ENCODE measurements around the gene ABHD10. TPM values are rescaled to one million over a fixed set of nuclear protein-coding genes. Genes with fewer than 3 reads are reported as not detected.

The ABHD10 gene
- total and polyA plus RNA-seq, 10 of the 15 experiments (the other 5 are each of a cell fraction or from before 2014, with no cell fraction given): 12.3 to 51.0 (median 28.9) TPM

GRCh38 chr3:111989061-111989678 lies 10.3 kb downstream of the ABHD10 start (continued):
- TF ChIP-seq PRDM15 (CRISPR knock-in tag; IDR thresholded peaks at IDR 0.05) (no peak), SUZ12 (IDR thresholded peaks at IDR 0.05; ENCODE audit: unreplicated experiment) (no peak), CUX1 (IDR thresholded peaks at IDR 0.05; ENCODE audit: insufficient replicate concordance, low read depth, low read length) (no peak), BHLHE40 (IDR thresholded peaks at IDR 0.05; ENCODE audit: borderline replicate concordance in 1 of 2, low read depth in 2 of 2, low read length in 1 of 2) (no peak), CEBPB (IDR thresholded peaks at IDR 0.05; ENCODE audit: borderline replicate concordance in 1 of 2, low read depth in 2 of 2, low read length in 2 of 2) (no peak), IRF5 (IDR thresholded peaks at IDR 0.05; ENCODE audit: borderline replicate concordance) (no peak), TCF12 (IDR thresholded peaks at IDR 0.05; ENCODE audit: low read depth, low read length) (peak; percentile 36; the same call in 1 of the 2 replicates), IKZF2 (IDR thresholded peaks at IDR 0.05) (no peak), SIN3A (IDR thresholded peaks at IDR 0.05; ENCODE audit: low read depth, low read length) (no peak), ZNF622 (IDR thresholded peaks at IDR 0.05) (no peak), MTA3 (IDR thresholded peaks at IDR 0.05; ENCODE audit: borderline replicate concordance, low read length) (no peak), EZH2 (IDR thresholded peaks at IDR 0.05; ENCODE audit: borderline replicate concordance, control insufficient read depth, low read depth, low read length) (no peak), TBL1XR1 (IDR thresholded peaks at IDR 0.05; ENCODE audit: low read depth, low read length) (no peak)

All from GM12878 (cell line).